NCI-H2107 treated with DMSO at 0.1 percent for 48 hours (cell line): Measurements from ENCODE around the gene LSAMP.

ENCODE experiments used
- DNase-seq: peaks from one replicate; lab custom pipeline; 2025; ENCODE audit not compliant: unreplicated experiment; lab: John Stamatoyannopoulos, UW

The LSAMP gene

GRCh38 chr3:116176974-116177555, 268.2 kb downstream of the LSAMP start:
- DNase-seq: no peak

GRCh38 chr3:116166121-116166520, 279.2 kb downstream of the LSAMP start:
- DNase-seq: no peak

DNA sequence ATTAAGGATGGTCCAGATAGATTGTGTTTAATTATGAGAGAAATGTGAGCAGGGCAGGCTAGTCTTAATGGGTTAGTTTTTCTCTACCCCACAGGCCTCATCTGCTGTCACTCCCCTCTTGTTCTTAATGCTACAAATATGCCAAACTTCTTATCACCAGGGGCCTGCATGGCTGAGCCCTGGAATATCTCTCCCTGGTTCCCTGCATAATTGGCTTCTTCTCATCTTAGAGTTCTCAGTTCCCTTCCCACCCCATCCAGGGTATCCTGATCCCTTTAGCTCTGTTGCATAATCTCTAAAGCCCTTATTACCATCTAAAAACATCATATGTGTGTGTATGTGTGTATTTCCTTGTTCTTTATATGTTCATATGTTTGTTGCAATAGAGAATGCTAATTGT, 279.6 kb downstream of the LSAMP start:
- DNase-seq: no peak

- DNase-seq: no peak
Observed at GRCh38 chr3:116165135-116165534, 280.2 kb downstream of the LSAMP start.

- DNase-seq: no peak
Observed at GRCh38 chr3:116164039-116164438, 281.2 kb downstream of the LSAMP start.

- no peak for DNase-seq
Observed at GRCh38 chr3:116161575-116162525, 283.4 kb downstream of the LSAMP start.

GRCh38 chr3:116160594-116160993, 284.7 kb downstream of the LSAMP start:
- DNase-seq: no peak

DNA sequence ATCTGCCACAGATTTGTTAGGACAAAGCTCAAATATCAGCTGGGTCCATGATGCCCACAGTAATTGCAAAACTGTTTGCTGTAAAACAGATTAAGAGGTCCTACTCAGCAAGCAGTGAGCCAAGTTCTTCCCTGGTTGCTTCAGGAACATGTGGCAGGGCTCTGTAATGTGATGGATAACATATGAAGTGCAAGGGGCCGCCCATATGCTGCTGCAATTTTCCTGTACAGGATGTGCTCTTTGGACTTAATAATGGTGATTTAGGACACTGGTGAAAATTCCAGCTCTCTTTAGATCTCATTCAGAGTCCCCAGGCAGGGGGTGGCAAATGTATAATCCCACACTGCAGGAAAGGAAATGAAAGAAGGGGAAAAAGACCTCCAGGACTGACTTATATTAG, 289.4 kb downstream of the LSAMP start:
- no peak for DNase-seq

- DNase-seq: no peak
Observed at GRCh38 chr3:116154389-116154788, 290.9 kb downstream of the LSAMP start.

DNA sequence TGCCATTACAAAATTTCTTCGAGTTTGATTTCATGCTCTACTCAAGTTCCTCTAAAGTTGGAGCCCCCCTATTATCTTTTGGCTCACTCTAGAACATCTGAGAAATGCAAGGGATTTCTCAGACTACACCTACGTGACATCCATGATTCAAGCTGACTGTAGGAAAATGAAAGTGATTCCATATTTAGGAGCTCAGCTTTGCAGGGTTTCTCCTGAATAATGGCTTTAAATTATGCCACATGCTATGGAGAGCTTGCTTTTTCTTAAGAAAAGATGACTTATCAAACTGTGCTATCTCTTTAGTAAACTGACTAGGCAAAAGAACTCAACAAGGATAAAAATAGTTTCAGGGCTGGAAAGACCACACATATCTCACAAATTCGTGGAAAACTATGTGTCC, 292.1 kb downstream of the LSAMP start:
- DNase-seq: no peak

DNA sequence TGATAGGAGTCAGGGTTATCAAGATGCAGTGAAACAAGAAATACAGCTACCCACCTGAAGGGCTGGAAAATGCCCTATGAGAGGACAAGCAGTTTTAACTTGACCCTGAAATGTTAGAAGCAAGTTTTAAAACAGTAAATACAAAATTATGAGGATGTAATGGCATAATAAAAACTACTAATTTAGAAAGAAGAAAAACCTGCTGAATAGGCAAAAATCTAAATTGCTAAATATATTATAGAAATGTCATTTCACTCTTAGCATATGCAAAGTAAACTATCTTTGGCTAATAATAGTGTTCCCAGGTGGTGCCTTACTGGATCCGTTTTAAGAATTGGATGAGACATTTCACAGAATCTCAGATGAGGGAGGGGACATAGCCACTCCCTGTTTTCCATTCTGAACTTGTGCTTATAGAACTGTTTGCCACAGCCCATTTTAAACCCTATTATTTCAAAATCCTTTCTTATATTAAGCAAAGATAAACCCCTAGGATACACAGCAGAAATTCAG, 294.6 kb downstream of the LSAMP start:
- no peak for DNase-seq

- peak; percentile 70 for DNase-seq
Observed at GRCh38 chr3:116148881-116149851, 296.1 kb downstream of the LSAMP start.

DNA sequence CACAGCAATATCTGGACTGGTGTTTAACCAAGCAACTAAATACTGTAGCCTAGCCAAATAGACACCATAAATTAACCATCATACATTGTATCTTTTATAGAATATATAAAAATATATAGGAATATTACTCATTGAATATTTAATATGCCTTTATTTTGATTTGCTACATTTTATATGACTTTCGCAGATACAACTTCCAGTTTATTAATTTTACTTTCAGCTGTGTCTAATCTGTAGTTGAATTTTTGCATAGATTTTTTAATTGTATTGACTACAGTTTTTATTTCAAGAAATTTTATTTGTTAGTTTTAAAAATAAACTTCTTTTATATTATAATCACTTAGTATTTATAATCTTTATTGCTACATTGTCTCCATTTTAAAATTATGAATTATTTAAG, 299.7 kb downstream of the LSAMP start:
- DNase-seq: no peak

DNA sequence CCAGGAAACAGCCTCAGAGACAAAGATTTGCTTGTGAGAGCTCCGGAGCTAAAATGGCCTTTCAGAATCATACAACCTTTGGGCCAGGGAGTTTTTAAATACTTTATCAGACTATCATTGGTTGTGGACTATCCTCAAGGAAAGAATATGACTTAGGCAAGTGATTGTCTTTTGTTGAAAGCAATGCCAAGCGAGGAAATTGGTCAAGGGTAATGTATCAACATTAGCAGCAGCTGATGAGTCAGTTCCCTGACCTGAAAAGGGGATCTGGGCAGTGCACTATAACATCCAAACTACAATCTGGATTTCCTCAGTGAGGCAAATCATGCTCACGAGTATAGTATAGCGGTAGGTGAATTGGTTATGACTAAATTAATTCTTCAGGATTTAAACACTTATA, 303.6 kb downstream of the LSAMP start:
- DNase-seq: no peak

GRCh38 chr3:116140100-116140689, 305.1 kb downstream of the LSAMP start:
- DNase-seq: peak; percentile 20

DNA sequence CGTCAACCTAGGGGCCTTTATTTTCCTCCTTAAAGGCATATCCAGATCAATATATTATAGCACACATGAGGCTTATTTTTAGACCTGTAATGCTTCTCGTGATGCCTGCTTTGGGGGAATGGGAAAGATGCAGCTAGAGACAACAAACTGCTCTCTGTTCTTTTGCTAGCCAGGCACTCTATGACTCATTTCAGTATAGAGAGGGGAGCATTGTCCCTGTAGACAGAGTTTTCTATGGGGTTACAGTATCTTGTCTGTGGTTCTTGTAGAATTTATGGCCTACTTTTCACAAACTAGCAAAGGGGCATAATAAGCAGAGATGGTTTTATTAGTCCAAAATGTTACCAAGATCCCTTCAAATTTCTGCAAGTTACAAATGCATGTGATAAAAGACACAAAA, 305.6 kb downstream of the LSAMP start:
- no peak for DNase-seq

GRCh38 chr3:116135457-116136085, 309.7 kb downstream of the LSAMP start:
- no peak for DNase-seq

DNA sequence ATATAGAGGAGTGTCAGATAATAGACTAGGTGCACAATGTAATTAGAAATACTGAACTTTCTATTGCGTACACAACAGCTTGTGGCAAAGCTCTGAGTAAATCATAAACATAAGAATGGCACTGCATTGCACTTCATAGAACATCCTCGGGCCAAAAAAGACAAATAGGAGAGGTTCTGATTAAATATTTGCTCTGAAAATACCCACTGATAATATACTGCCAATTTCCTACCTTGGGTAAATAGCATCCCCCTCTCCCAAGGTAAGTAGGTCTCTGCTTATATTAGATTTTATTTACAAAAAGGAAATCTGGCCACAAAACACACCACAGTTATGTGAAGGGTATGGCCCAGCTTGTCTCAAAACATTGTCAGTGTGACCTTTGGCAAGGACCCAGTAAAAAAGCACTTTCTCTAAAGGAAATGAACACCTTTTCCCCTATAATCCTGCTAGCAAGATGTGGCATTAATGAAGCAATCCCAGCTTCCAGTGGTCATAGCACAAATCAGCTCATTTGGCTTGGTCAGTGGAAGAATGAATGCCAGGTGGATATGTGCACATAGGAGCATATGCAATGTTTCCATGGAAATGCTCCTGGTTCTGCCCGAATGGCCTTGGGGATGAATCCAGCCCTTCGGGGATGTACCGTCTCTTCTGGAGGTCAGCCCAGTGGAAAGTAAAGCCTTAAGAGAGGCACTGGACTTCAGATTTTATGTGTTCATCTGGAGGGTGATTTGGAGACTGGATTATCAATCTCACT, 315.9 kb downstream of the LSAMP start:
- DNase-seq: no peak

- no peak for DNase-seq
Observed at GRCh38 chr3:116127464-116127863, 317.8 kb downstream of the LSAMP start.

DNA sequence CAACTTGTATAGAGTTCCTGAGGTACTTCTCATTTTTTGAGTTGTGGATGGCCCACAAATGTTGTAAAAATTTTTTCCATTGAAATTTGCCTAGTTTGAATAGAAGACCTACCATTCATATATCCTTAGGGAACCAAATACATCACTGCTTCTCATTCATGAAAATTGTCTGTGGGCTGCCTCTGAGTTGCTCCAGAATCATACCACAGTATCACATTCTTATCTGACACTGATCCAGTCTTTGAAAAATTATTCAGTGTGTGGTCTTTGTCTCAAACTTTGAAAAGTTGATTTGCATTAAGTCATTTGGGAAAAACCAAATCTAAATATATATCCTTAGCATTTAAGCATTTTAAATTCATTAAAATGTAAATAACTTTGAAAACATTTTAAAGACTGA, 321.1 kb downstream of the LSAMP start:
- no peak for DNase-seq
